NCI-H2196 (cell line): Measurements from ENCODE around the gene DIP2B.
A peak's percentile ranks its signal among the peaks of the same experiment; 100 is the strongest.

Experiments
- DNase-seq: peaks from one replicate; lab custom pipeline; 2025; ENCODE audit not compliant: unreplicated experiment; lab: John Stamatoyannopoulos, UW

The DIP2B gene

GRCh38 chr12:50725011-50725942, 220.5 kb downstream of the DIP2B start:
- peak; percentile 77 for DNase-seq

- no peak for DNase-seq
These were observed 222.7 kb downstream of the DIP2B start for GRCh38 chr12:50727466-50727865.

- no peak for DNase-seq
These were observed 223.6 kb downstream of the DIP2B start for GRCh38 chr12:50728417-50728816.

DNA sequence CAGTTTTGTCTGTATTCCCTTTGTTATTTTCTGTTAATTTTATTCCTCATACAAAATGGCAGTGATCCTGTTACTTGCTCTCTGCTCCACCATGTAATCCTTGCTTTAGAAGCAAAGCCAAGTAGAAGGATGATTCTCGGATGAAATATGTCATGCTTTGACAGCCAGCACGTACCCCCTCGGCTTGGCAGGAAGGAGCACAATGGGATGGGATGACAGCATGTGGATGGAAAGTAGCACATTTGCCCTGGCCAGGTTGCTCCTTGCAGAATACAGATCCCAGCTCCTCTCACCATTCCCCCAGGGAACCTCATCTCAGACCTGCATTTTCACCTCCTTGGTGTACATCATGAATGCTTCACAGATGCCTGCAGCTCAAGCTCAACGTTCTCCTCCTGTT, 224.1 kb downstream of the DIP2B start:
- no peak for DNase-seq

GRCh38 chr12:50732591-50732990, 227.8 kb downstream of the DIP2B start:
- no peak for DNase-seq

DNA sequence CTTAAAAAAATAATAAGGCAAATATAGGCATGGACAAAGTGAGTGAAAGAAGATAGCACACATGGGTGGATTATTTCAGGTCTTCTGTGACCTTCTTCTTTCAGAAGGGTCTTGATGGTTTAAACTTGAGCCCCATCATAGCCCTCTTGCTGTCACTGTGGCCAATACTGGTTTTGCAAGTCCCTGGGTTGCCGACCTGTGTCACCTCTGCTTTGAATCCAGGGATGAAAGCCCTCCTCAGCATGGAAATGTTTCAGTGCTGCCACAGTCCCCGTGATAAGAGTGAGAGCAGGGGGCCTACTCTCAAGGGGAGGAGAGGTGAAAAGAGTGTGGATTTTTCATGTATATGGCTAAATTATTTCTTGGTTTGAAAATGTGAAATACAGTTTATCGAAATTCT, 228.9 kb downstream of the DIP2B start:
- DNase-seq: no peak

GRCh38 chr12:50734409-50735263, 229.9 kb downstream of the DIP2B start:
- DNase-seq: peak; percentile 40

- no peak for DNase-seq
These were observed 234.8 kb downstream of the DIP2B start for GRCh38 chr12:50739611-50740010.

DNA sequence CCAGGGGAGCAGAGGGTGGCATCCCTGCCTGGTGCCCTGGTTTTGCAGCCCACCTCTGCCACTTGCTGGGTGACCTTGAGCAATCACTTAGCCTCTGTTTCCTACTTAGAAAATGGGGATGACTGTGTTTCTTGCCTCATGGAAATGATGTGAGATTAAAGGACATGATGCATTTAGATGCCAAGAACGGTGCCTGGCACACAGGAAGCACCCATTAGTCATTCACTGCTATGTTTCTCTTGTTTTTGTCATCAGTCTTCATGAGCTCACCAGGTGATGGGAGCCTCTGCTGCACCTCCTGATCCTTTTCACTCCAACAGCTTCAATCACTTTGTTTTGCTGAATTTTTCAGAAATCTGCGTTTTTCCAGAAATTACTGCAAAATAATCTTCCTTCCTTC, 235.5 kb downstream of the DIP2B start:
- DNase-seq: no peak

DNA sequence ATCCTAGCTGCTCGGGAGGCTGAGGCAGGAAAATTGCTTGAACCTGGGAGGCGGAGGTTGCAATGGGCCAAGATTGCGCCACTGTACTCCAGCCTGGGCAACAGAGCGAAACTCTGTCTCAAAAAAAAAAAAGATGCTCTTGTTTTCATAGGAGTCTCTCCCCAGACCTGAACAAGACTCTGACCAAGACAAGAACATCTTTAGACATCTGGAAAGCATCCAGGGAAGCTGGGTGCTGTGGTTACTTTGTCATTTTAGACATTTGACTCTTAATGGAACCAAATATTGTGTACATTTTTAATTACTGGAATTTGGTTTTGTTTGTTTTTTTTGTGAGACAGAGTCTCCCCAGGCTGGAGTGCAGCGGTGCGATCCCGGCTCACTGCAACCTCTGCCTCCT, 238.0 kb downstream of the DIP2B start:
- DNase-seq: no peak

GRCh38 chr12:50745861-50746260, 241.1 kb downstream of the DIP2B start:
- DNase-seq: no peak

- DNase-seq: no peak
These were observed 241.6 kb downstream of the DIP2B start for GRCh38 chr12:50746431-50746830.

- no peak for DNase-seq
These were observed 243.0 kb downstream of the DIP2B start for GRCh38 chr12:50747817-50748216.

- DNase-seq: no peak
These were observed 244.7 kb downstream of the DIP2B start for GRCh38 chr12:50749459-50749882.

DNA sequence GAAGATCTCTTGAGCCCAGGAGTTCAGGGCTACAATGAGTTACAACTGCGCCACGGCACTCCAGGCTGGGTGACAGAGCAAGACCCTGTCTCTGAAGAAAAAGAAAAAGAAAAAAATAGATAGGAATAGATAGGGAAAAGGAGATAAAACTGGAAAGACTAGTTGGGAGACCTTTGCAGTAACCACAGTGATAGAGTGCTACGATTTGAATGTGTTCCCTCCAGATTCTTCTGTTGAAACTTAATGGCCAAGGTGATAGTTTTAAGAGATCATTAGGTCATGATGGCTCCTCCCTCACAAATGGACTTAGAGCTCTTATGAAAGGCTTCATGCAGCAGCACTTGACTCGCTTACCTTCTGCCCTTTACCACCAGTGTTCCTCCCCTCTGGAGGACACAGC, 245.6 kb downstream of the DIP2B start:
- DNase-seq: no peak

DNA sequence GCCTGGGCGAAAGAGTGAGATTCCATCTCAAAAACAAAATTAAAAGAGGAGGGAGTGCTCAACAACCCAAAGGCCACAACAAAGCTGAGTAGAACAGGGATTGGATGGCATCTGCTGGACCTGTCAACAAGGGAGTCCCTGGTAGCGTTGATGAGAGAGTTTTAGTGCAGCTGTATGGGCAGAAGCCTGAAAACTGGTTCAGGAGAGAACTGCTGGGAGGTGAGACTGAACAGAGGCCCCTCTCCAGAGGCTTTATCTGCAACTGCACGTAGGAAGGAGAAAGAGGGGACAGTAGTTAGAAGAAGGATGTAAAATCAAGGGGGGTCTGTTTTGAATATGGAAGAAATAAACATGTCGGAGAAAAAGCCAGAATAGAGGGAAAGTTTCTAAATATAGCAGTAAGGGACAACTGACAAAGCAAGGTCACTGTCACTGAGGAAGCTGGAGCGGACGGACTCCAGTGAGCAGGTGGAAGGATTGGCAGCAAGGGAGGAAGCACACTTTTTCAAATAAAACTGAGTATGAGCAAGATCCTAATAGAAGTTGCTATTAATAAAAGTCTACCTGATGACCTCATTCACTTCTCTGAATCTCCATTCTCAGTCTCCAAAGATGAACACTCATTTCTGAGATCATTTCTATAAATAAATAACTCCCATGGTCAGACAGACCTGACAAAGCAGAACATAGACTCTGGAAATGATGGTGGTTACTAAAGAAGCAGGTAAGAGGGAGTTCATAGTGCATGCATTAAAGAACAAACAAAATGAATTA, 247.3 kb downstream of the DIP2B start:
- DNase-seq: no peak

DNA sequence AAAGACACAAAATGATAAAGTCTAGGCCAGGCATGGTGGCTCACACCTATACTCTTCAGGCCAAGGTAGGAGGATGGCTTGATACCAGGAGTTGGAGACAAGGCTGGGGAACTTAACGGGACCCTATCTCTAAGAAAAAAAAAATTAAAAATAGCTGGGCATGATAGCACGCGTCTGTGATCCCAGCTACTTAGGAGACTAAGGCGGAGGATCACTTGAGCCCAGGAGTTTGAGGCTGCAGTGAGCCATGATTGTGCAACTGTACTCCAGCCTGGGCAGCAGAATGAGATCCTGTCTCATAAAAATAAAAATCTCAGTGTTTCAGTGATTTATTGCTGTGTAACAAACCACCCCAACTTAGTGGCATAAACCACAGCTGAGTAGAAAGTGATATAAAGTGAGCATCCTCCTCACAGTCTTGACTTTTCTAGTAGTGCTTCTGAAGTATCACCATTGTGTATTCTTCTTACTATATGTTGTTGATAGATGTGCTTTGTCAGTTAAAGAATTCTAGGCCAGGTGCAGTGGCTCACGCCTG, 248.5 kb downstream of the DIP2B start:
- DNase-seq: no peak

DNA sequence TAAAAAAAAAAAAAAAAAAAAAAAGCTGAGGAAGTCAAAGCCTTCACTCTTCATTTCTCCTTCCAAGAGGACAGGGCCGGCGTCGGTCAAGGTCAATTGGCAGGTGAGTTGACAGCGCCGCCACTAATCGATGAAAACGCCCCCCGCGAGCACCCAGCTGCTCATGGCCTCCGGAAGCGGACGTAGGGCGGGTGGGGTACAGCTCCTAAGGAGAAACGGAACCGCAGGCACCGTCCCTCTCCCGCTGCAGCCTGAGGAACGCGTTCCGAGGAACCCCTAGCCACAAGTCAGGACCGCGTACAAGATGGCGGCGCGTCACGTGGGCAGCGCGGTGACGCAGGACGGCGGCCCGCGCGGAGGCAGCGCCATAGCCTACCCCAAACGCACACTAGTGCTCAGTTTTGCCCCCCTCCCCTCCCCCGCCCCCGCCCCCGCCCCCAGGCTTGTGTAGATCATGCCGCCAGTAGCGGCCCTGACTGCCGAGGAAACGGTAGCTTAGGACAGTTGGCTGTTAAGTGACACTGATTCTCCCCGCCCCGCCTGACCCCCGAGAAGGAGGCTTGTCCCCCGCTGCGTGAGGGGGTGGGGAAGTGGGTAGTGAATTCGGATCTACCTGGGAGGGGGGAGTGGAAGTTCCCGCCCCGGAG, 259.0 kb downstream of the DIP2B start, which contains the start of gene ATF1:
Gene ATF1 (plus strand): TSS at position 463 of the 647 bp plus-strand sequence. CDS start 16,045 bp downstream, outside the sequence.
- peak; percentile 92 for DNase-seq

- no peak for DNase-seq
These were observed 259.7 kb downstream of the DIP2B start for GRCh38 chr12:50764286-50765094.
